Coronary artery (tissue), 2 donors: ENCODE results near the gene NCKAP5.

Experiments used
- DNase-seq: peaks from one replicate; pipeline ENCODE4 v3.0.0-alpha.2; 2017; ENCODE audit warnings: low spot score
- H3K27ac ChIP-seq, 2 donors: fragments of 200-600 bp; sonication (generic); one replicate each; pipeline ENCODE4 v1.5.1; 2016 to 2019
- H3K4me3 ChIP-seq: fragments of 200-600 bp; sonication (generic); 2 replicates; pipeline ENCODE4 v1.5.1; 2016; ENCODE audit warnings: mild to moderate bottlenecking, moderate library complexity
- CTCF ChIP-seq: fragments of 200-600 bp; sonication (generic); IDR thresholded peaks from one replicate; pipeline ENCODE4 v1.5.1; 2019; ENCODE audit warnings: antibody characterized with exemption

Gene NCKAP5

GRCh38 chr2:133603109-133603508 lies 34.8 kb upstream of the NCKAP5 start:
- H3K4me3 ChIP-seq: no peak overlapping the region
- no peak for TF ChIP-seq CTCF
- no peak overlapping the region for H3K27ac ChIP-seq
- no peak for DNase-seq

- TF ChIP-seq CTCF: no peak
- H3K4me3 ChIP-seq: no peak overlapping the region
- DNase-seq: no peak
- peak overlapping the region in 1 of 2 donors; percentile 3 for H3K27ac ChIP-seq
These were observed 34.3 kb upstream of the NCKAP5 start for GRCh38 chr2:133602538-133602937.

- DNase-seq: no peak
- H3K4me3 ChIP-seq: no peak overlapping the region
- TF ChIP-seq CTCF: no peak
- no peak overlapping the region for H3K27ac ChIP-seq
These were observed 32.1 kb upstream of the NCKAP5 start for GRCh38 chr2:133600266-133600928.

- no peak for DNase-seq
- TF ChIP-seq CTCF: no peak
- Histone ChIP-seq H3K27ac (no peak overlapping the region), H3K4me3 (no peak overlapping the region)
These were observed 31.5 kb upstream of the NCKAP5 start for GRCh38 chr2:133599811-133600210.

GRCh38 chr2:133599211-133599803 lies 31.0 kb upstream of the NCKAP5 start:
- DNase-seq: no peak
- TF ChIP-seq CTCF: no peak
- Histone ChIP-seq H3K4me3 (no peak overlapping the region), H3K27ac (no peak overlapping the region)

GRCh38 chr2:133598769-133599168 lies 30.5 kb upstream of the NCKAP5 start:
- no peak for TF ChIP-seq CTCF
- no peak overlapping the region for H3K4me3 ChIP-seq
- H3K27ac ChIP-seq: no peak overlapping the region
- no peak for DNase-seq
